HG02623 (cell line): ENCODE data around the gene BTRC.

Experiments used
- ATAC-seq: cut with Tn5 transposase; IDR thresholded peaks from one replicate; pipeline ENCODE4 v1.9.1; 2021; ENCODE audit warnings: moderate library complexity; ENCODE audit not compliant: unreplicated experiment

Gene BTRC

DNA sequence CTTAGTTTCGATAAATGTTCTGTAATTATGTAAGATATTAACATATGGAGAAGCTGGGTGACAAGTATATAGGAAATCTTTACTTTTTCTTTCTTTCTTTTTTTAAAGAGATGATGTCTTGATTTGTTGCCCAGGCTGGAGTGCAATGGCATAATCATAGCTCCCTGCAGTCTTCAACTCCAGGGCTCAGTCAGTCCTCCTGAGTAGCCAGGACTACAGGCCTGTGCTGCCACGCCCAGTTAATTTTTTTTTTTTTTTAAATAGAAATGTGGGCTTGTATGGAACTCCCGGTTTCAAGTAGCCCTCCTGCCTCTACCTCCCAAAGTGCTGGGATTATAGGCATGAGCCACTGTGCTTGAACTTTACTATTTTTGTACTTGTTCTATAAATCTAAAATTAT is 122.4 kb downstream of the BTRC start:
- no peak for ATAC-seq

DNA sequence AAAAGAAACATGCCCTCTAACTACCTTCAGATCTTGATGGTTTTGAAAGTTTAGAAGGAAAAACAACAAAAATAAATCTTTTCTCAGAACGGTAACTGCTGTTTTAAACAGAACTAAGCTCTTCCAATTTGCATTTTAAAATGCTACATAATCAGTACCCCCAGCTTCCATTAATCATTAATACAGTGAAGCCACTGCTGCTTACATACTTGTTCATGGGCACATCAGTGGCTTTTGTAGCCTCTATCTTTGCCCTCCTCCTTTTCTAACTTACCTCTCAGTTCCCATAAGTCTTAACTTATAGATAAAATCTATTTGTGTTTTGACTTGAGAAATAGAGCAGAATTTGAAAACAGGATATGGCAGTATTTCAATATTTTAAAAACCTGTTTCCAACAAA is 125.0 kb downstream of the BTRC start:
- ATAC-seq = no peak

DNA sequence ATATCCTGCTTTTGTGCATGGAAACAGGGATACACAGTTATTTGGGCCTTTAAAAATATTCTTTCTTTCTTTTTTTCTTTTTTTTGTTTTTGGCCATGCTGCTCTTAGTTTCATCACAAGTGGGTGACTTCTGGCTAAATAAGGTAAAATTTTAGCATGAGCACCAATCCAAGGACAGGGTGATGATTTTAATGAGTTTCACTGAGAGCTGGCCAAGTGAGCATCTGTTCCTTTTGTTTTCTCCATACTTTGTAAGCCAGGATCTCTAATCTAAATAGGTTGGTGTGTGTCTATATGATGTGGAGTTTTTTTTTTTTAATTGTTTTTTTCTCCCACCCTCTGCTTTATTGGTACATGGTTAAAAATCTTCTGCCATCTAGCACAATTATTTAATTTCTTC is 127.3 kb downstream of the BTRC start:
- no peak for ATAC-seq

DNA sequence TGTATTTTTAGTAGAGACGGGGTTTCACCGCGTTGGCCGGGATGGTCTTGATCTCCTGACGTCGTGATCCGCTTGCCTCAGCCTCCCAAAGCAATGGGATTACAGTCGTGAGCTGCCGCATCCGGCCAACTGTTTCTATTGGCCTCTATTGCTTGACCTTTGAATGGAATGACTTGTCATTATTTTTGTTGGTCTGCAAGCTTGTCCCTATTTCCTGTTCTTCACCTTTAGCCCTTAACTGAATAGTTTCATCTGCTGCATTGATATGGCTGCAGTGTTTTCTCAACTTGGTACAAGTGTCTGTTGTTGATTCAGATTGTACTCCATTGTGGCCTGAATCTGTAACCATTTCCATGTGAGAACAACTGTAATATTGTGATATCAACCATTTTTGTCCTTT is 128.6 kb downstream of the BTRC start:
- ATAC-seq = no peak

DNA sequence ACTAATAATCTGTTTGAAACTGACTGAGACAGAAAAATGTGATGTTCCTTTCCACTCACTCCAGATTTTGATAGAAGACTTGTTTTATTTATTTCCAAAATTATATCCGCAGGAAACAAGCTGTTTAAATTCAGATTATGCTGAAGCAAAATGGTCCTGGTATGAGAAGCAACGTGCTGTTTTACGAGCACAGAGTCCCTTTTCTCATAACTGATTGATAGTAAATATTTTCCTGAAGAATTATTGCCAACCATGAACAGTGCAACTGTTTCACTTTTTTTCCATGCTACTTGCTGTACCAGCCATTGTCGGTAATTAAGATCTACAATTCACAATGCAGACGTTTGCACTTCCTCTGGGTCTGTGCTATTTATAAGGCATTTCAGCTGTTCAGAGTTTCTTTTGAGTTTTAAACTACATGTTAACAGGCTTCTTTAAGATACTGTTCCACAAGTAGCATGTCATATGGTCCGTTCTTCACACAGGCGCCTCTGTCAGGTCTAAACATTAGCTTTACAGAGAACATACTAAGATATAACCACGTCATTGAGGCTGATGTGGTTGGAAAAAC is 130.3 kb downstream of the BTRC start:
- ATAC-seq = no peak

DNA sequence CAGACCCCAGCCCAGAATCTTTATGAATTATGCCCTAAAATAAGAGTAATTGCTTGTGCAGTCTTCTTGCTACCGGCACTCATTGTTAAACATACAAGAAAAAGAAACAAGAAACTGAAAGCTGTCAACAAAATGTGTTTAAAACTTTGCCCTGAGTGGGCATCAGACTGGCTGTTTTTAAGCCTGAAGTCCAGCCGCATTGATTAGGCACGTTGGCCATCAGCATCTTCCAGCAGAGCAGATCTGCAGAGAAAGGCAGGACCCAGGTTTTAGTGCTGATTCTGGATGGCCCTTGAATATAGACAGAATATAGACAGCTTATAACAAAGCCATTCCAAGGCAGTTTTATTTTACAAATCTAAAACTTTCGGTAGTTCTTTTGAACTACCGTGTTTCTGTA is 131.2 kb downstream of the BTRC start:
- no peak for ATAC-seq

DNA sequence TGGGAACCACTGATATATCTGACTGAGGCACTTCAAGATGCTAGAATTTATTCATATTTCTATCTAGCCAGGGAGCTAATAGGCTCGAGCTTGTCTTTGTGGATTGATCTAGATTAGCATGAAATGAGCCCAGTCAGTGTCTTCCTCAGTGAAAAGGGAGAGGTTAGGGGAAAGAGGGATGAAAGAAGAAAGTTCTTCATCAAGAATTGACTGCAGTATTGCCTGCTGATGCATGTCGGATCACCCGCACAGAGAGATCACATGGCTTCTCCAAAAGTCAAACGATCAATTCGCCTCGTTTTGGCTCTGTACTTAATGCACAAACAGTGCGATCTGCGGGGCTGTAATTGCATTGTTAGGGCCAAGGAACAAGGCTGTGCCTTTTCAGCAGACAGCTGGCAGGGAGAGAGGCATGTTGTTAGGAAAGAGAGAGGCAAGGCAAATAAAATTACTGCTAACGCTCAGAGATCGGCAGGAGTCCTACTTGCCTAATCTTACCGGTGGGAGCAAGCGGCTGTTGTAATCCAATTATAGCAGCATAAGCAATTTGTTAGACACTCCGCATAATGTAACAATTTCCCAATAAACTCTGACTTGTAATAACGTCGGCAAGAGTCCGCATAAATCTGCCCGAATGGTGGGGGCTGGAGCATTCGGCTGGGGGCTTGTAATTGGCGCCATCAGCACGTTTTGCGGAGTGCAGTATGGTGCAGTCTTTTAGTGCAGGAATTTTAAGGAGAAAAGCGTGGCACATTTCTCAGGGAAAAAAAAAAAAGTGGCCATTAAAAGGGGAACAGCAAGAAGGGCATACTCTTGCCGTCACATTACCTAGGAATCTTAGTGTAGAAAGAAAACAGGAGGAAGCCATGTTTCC is 132.0 kb downstream of the BTRC start:
- no peak for ATAC-seq

DNA sequence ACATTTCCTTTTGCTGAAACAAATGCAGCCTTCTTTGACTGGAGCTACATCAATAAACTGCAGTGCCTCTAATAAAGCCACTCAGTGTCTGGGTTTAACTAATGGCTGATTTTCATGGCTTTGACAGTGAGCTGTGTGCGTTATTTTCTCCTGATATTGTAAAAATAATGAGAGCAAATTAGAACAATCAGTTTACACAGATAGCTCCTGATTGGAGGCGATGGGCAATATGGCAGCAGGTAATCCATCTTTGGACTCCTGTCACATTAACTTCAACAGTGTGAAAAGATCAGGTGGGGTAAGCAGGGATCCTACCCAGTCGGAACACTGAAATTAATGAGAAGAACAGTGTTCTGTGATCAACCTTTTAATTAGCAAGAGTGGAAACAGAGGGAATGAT is 133.4 kb downstream of the BTRC start:
- ATAC-seq = no peak

DNA sequence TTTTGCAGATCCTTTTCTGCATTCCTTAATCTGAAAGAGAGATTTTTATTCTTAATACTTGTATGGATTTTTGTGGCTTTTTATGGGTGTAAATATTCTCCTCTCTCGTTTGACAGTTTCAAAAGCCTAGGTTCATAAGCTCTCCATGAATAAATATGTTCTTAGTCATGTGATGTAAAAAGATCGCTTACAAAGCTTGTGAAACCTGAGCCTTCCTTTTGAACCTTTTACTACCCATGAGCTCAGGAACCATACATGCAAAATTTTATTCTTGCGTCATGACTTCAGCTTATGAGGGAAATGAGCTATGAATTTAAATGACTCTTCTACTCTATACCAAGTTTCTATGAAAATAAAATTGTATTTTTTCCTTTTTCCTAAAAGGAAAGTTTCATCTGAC is 135.4 kb downstream of the BTRC start:
- no peak for ATAC-seq

DNA sequence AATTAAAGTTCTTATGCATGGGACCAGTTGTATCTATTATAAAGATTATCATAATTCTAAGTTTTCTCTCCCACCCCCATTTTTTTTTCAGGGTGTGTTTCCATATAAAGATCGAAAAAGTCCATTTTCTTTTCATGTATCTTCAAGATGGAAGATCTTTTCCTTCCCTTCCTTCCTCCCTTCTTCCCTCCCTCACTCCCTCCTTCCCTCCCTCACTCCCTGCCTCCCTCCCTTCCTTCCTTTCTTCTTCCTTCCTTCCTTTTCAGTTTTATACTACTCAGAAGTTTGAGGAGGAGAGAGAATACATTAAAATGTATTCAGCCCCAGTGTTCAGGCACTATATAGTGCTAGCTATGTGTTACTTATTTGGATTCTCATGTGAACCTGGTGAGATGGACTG is 136.1 kb downstream of the BTRC start:
- no peak for ATAC-seq

DNA sequence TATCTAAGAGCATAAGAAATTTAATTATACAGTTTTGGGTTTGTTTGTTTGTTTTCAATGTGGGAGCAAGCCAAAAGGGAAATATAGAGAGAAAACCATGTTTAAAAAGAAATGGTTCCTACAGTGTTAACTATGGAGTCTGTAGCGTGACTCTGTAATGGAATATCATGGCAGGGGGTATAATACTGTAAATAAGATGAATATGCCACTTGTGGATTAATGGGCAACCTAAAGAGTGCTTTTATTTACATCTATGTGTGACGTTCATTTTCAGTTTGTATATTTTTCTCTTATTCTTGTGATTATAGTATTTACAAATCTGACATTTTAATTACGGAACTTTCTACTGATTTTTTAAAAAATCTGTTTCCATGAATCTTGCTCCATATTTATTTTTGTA is 138.2 kb downstream of the BTRC start:
- ATAC-seq = no peak

DNA sequence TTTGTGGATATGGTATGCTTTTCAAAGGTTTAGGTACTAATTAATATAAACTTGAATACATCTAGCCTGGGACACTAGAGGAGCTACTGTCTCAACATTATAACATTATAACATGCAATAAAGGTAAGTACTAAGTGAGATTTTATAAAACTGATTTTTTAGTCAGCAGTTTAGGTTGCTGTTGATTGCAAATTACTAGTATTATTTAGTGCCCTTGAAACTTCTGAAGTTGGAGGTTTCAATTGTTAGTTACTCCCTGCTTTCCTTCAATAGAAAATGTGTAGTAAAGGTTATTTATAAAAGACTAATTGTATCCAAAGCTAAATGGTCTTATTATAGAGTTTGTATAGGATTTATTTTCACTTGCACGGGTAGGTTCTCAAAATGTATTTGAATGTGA is 138.8 kb downstream of the BTRC start:
- ATAC-seq = no peak

DNA sequence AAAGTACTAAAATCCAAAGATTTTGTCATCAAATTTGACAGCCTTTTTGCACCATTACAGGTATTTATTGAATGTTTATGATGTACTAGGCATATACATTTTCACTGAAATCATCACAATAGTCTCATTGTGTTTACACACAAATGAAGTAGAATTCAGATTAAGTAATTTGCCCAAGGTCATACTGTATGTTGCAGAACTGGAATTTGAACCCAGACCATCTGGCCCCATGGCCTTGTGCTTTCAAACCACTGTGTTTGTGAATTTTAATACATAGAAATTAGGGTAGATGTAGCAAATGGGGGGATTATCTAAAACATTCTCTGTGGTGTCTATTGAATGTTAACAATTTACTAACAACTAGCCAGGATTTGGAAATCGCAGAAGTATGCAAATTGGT is 139.3 kb downstream of the BTRC start:
- ATAC-seq = no peak

DNA sequence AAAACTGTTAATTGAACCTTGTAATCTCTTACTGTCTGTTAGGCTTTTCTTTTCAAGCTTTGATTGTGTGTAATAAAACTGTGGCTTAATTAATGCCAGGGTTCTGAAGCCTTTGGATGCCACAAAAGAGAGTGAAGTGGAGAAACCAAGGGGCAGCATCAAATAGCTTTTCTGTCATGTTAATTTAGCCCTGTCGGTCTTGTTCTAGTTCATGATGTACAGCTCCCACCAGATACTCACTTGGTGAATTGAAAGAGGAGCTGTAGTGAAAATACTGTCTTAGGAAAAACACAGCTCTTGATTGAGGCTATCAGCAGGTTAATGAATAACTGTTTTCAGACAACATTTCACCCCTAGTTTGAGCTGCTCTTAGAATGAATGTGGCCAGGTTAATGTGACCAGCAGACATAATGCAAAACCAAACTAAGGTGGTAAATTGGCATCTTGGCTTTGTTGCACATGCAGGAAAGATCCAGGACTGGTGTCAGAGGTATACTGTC is 139.9 kb downstream of the BTRC start:
- ATAC-seq = no peak

DNA sequence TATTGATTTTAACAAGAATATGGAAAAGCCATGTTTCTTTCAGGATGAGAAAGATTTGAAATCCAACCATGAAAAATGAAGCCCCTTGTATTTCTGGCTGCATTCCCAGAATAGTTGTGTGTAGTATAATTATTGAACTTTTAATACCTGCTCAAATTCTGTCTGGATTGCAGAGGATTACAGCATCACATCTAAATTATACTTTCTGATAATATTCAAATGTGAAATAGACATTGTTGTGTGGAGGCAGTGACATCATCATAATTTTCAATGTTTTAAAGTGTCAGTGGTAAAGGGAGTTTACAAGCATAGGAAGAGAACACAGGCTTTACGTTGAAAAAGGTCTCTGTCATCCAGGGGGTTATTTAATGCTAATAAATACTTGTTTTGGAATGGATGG is 140.7 kb downstream of the BTRC start:
- no peak for ATAC-seq

DNA sequence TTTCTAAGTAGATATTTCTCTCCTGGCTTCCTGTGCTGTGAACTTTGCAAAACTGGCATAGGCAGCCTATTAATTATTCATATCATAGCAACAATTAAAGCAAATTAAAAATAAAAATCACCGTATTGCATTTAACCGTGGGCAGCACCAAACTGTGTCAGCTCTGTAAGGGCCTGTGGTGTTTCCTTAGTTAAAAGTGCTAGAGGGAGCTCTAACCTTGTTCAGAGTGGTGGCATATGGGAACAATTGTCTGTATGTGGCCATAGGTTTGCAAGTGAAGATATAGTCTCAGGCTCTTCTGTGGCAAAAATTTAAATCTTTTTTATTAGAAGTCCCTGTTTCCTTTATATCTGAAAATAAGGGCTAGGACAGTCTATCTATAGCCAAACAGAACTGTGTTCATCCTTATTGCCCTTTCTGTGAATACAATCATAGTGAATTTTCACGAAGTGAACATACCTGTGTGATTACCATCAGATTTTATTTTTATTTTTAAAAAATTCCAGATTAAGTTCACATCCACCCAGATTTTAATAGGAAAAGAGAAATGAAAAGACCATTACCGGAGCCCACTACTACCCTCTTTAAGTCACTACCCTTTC is 141.5 kb downstream of the BTRC start:
- no peak for ATAC-seq

DNA sequence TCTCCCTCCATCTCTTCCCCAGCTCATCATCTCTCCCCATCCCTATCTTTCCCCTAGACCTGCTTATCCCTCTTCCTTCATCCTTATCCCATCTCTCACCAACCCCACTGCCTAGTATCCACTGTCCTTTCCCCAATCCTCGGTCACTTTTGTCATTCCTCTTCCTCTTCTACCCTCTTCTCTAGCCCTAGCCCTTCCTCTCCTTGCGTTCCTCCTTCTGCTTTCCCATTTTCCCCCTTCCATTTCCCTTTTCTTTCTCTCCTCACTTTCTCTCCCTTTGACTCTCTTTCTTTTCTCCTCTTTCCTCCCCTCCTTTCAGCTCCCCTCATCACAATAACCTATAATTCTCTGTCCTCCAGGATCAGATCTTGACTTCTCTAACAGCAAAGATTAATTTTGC is 150.5 kb downstream of the BTRC start:
- no peak for ATAC-seq

DNA sequence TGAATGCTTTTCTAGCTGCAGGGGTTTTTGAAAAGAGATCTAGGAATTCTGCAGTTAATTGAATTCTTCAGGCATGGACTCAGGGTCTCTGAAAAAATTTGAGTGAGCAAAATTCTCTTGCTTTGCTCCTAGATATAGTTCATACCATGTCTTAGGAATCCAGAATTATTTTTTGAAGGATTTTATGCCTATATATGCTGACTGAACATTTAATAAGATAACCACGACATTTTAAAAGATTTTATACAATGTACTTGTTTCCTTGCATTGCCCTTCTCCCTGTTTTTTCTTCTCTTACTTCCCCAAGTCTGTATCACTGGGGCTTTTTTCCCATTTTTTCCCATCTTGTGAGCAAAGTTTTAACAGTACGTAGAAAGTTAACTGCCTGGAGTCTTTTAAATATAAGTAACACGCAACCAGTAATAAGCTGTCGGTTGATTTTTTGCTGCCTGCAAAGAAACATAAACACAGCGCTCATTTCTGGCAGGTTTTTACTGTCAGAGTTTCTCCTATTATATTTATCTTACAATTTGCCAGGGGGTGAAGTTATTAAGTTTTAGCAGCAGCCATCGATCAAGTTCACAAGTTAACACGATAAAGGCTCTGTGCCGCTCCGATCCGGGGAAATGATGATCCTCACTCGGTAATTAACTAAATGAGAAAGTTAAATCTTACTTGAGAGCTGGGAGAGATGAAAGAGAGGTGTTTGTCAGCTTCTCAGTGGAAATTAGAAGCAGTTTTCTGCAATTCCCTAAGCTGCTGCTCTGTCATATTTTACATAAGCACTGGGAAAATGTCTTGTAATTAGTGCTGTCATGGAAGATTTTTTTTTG is 153.1 kb downstream of the BTRC start:
- no peak for ATAC-seq

DNA sequence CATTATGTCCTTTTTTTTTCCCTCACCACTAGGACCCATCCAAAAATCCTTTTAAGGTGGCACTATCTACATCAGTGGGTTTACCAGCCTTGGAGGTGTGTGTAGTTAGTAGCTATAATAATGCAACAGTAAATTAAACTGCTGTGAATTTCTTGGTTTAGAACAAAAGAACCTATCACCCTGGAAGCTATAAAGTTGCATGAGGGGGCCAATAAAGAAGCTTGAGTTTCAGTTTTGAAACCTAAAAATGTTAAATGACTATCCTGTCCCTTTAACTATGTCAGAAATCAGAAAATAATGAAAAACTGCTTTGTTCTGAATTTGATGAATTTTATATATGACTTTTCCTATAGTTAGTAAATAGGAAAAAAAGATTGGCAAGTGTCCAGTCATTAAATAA is 153.9 kb downstream of the BTRC start:
- ATAC-seq = no peak

DNA sequence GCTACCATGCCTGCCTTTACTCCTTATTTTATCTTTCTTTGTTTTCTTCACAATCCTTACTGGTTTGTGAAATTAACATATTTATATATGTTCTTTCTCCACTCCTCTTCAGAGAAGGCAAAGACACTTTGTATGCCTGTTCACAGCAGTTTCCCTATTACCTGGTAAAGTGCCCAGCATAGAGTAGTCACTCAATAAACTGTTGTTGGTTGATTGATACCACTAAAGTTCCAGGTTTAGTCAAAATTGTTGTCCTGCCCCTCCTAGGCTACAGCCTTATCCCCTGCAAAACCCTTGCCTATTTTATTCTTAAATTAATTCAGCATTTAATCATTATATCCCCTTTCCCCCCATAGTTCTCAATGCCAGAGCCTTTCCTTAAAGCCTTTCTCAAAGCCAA is 158.0 kb downstream of the BTRC start:
- ATAC-seq = no peak

DNA sequence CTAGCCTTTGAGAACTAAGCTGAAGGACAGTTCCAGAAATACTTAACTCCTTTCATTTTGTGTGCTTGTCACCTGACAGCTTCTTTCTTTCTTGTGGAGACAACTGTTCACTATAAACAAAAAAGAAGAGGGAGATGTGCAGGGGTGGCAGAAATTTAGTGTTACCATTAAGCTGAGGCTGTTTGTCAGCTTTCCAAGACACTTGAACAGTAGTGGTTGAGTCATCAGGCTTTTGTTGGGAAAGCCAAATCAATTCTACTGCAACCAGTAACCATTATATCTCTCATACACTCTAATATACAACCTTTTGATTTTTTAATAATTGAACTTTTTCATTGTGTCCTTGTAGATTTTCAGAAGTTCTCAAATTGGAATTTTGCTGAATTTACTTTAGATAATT is 158.8 kb downstream of the BTRC start:
- ATAC-seq = no peak
